Kidney (tissue), 14 donors: Measurements from ENCODE around the gene OR5B21. TPM values are rescaled to one million over a fixed set of nuclear protein-coding genes. Genes with fewer than 3 reads are reported as not detected.

Experiments
- DNase-seq, 5 donors: peaks; one replicate each; pipeline ENCODE4 v3.0.0-alpha.2; 2013 to 2020
- FAIRE-seq: peaks from 2 replicates; lab custom pipeline; 2012; peaks lifted over from hg19 to GRCh38; lab: Jason Lieb, UNC
- H3K27ac ChIP-seq, 2 donors: one replicate each; pipeline ENCODE4 v1.7.0; 2013; ENCODE audit warnings: low read depth in 2 of 2, low read length in 2 of 2, inconsistent platforms in 1 of 2
- H3K27me3 ChIP-seq: one replicate; pipeline ENCODE4 v1.7.1; 2013; ENCODE audit warnings: low read length, inconsistent platforms; ENCODE audit not compliant: control insufficient read depth, insufficient read depth
- H3K36me3 ChIP-seq, 3 donors: one replicate each; pipeline versions ENCODE4 v1.7.0 to v1.7.1; 2013; ENCODE audit warnings: low read length in 3 of 3, control low read depth in 1 of 3, inconsistent platforms in 1 of 3; ENCODE audit not compliant: insufficient read depth in 3 of 3, control insufficient read depth in 2 of 3
- H3K4me1 ChIP-seq, 3 donors: one replicate each; pipeline versions ENCODE4 v1.7.0 to v1.7.1; 2013; ENCODE audit warnings: low read length in 3 of 3, inconsistent platforms in 1 of 3, low read depth in 1 of 3; ENCODE audit not compliant: control insufficient read depth in 2 of 3, insufficient read depth in 2 of 3
- H3K4me3 ChIP-seq, 3 donors: one replicate each; pipeline versions ENCODE4 v1.7.0 to v1.8.1; 2013; ENCODE audit warnings: low read length in 3 of 3, control low read depth in 1 of 3, inconsistent platforms in 1 of 3
- H3K9ac ChIP-seq, 3 donors: one replicate each; pipeline versions ENCODE4 v1.7.0 to v1.7.1; 2013; ENCODE audit warnings: low read length in 3 of 3, control low read depth in 1 of 3, inconsistent platforms in 1 of 3
- H3K9me3 ChIP-seq, 3 donors: one replicate each; pipeline versions ENCODE4 v1.7.0 to v1.7.1; 2013; ENCODE audit warnings: low read length in 3 of 3, control low read depth in 1 of 3, inconsistent platforms in 1 of 3; ENCODE audit not compliant: control insufficient read depth in 2 of 3, insufficient read depth in 1 of 3
- CTCF ChIP-seq: IDR thresholded peaks from 3 replicates; pipeline ENCODE4 v1.5.1; 2012; ENCODE audit warnings: mild to moderate bottlenecking, moderate library complexity, borderline replicate concordance; ENCODE audit not compliant: insufficient read depth; ENCODE audit errors: extremely low read depth
- intact Hi-C: fragments of 100-400 bp; cut with DNase I; formaldehyde crosslinking; loops from one replicate; pipeline ENCODE4 v1.11.1; 2022
- polyA plus RNA-seq: library from polyadenylated mRNA; stranded (reverse); fragments of 350-450 nt; fragmentation: Illumina TruSeq; extraction: RNeasy Lipid Tissue Mini Kit (QIAGEN cat#74804); gene quantifications from one replicate; pipeline ENCODE4 v1.2.3, GENCODE V29; 2014; ENCODE audit warnings: low read depth, low replicate concordance; ENCODE audit not compliant: insufficient read depth
- total RNA-seq: library from RNA; stranded (reverse); fragmentation: NEBNext Ultra II Directional; extraction: Animal tissue kit (Norgen Biotek cat#: 25700); gene quantifications from one replicate; pipeline ENCODE4 v1.2.1, GENCODE V29; 2021
- donor health status: control.
- donor health status: control.
- donor health status: control.
- donor health status: control.
- donor health status: control.
- donor health status: DM: yes; HTN: yes; CAD: no.
- donor health status: Normal renal cell carcinoma (clear cell type).

Gene OR5B21
- total and polyA plus RNA-seq, 2 donors from 2014 or later: not detected

DNA sequence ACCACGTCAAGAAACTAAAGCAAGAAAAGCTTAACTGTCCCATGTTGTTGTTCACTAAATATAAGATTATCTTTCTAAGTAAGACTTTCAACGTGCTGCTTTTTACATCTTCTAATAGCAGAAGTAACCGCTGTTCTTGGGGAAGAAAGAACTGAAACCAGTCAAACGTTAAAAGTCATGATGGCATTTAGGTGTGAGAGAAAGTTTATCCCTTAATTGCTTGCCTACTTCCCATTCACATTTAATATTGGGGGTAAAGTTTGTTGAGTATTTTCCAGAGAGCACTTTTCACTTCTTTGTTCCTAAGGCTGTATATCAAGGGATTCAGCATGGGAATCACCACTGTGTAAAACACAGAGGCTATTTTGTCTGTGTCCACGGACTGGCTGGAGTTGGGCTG lies 970 bp downstream of the OR5B21 start:
- FAIRE-seq (no peak), DNase-seq (no peak)
- Histone ChIP-seq H3K4me1 (no peaks in the 10 kb centered on the region), H3K9ac (no peak overlapping the region), H3K27me3 (no peaks in the 10 kb centered on the region), H3K27ac (no peak overlapping the region), H3K9me3 (no peaks in the 10 kb centered on the region), H3K4me3 (no peak overlapping the region), H3K36me3 (no peaks in the 10 kb centered on the region)
- intact Hi-C loops: no loop called here
- TF ChIP-seq CTCF: no peak

DNA sequence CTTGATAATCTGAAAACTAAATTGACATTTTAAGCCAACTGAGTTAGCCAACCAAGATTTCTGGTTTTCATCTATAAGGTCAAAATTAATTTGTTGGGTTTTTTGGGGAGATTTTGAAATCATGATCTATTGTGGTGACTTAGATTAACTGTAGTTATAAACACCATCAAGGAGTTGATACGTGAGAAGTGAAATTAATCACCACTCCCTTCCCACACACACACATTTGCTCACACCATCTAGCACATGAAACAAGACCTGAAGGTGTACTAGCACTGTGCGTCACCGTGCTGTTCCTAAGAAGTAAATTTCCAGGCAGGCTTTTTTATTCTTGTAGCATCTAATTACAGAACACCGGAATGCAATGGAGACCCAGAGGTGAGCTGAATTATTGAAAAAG lies 2.1 kb downstream of the OR5B21 start:
- H3K4me1 ChIP-seq: no peaks in the 10 kb centered on the region
- no peaks in the 10 kb centered on the region for H3K9me3 ChIP-seq
- no peak overlapping the region for H3K4me3 ChIP-seq
- intact Hi-C loops: no loop called here
- DNase-seq (peak in 1 of 5 donors; percentile 9), FAIRE-seq (no peak)
- no peak for TF ChIP-seq CTCF
- no peaks in the 10 kb centered on the region for H3K27me3 ChIP-seq
- no peak overlapping the region for H3K9ac ChIP-seq
- H3K36me3 ChIP-seq: no peaks in the 10 kb centered on the region
- H3K27ac ChIP-seq: no peak overlapping the region

DNA sequence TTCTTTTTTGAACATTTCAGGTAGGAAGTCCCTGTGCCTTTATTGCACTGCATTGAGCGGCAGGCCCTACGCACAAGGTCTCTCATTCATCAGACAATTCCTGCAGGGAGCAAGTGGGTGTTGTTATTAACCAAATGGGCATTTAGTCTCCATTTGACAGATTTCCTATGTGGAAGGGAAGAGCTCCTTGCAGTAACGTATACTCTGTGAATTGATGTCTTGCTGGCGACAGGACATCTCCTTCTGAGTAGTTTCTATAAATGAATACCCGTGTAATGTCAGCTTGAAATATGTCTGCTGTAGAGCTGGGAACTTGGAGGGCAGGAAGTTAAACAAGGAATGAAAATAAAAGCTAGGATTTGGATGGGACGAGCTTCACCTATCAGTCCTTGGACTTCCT lies 3.7 kb downstream of the OR5B21 start:
- no peak for TF ChIP-seq CTCF
- DNase-seq (no peak), FAIRE-seq (no peak)
- no peak overlapping the region for H3K4me3 ChIP-seq
- no peaks in the 10 kb centered on the region for H3K4me1 ChIP-seq
- H3K27me3 ChIP-seq: no peaks in the 10 kb centered on the region
- H3K9me3 ChIP-seq: no peaks in the 10 kb centered on the region
- intact Hi-C loops: no loop called here
- H3K36me3 ChIP-seq: no peaks in the 10 kb centered on the region
- H3K9ac ChIP-seq: no peak overlapping the region
- H3K27ac ChIP-seq: no peak overlapping the region

DNA sequence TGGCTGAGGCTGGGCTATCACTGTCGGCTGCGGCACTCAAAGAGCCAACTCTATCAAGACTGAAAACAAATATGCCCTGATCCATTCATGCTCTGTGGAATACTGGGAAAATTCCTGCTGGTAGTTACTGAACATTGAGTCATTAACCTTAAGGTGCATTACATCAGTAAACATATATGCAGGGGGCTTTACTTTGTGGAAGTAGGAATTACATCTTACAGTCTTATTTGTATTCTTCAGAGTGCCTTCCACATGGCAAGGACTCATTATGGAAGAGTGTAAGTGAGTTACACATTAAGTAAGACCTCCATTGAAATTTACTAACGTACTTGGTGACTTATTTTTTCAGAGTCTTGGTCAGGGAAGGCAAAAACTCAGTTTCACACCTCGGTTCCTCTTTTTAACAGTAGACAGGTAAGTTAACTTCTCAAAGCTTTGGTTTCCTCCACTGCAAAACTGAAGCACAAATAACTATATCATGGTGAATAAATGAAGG lies 4.5 kb downstream of the OR5B21 start:
- no peak for TF ChIP-seq CTCF
- FAIRE-seq (no peak), DNase-seq (peak in 1 of 5 donors; percentile 14)
- no peaks in the 10 kb centered on the region for H3K27me3 ChIP-seq
- intact Hi-C loops: no loop called here
- no peaks in the 10 kb centered on the region for H3K36me3 ChIP-seq
- H3K9ac ChIP-seq: no peak overlapping the region
- no peak overlapping the region for H3K27ac ChIP-seq
- no peak overlapping the region for H3K4me3 ChIP-seq
- no peaks in the 10 kb centered on the region for H3K4me1 ChIP-seq
- no peaks in the 10 kb centered on the region for H3K9me3 ChIP-seq
